ENCODE results near the gene SLC10A7. TPM values are rescaled to one million over a fixed set of nuclear protein-coding genes. Genes with fewer than 3 reads are reported as not detected.

The SLC10A7 gene
- total and polyA plus RNA-seq, 7 donors: 1.4 to 9.3 (median 5.3) TPM

GRCh38 chr4:146488495-146489174, 33.1 kb downstream of the SLC10A7 start:
- TF ChIP-seq EP300 (IDR thresholded peaks at IDR 0.05): no peak
- no peak for TF ChIP-seq CTCF (IDR thresholded peaks at IDR 0.05)
- TF ChIP-seq POLR2AphosphoS5 (IDR thresholded peaks at IDR 0.05): no peak
- no peak for TF ChIP-seq POLR2A (IDR thresholded peaks at IDR 0.05)
- H3K4me3 ChIP-seq: no peak overlapping the region
- intact Hi-C loops (cut with DNase I): no loop called here
- H3K9me3 ChIP-seq: peaks cover 0 to 2% (median under 1%) of the 10 kb centered on the region in 4 donors
- no peak overlapping the region for H3K27ac ChIP-seq
- no peaks in the 10 kb centered on the region for H3K27me3 ChIP-seq
- peaks cover 0 to 11% (median 0%) of the 10 kb centered on the region in 4 donors for H3K36me3 ChIP-seq
- 55 to 60% methylated on average over 3 of the region's 3 CpGs for WGBS, 2 donors
- H3K4me1 ChIP-seq: no peaks in the 10 kb centered on the region
- DNase-seq: no peak

GRCh38 chr4:146486565-146486964, 35.2 kb downstream of the SLC10A7 start:
- no peak overlapping the region for H3K4me3 ChIP-seq
- H3K27me3 ChIP-seq: no peaks in the 10 kb centered on the region
- WGBS, 2 donors: 82 to 94% methylated on average over 1 of the region's 1 CpG
- H3K36me3 ChIP-seq: peaks cover 0 to 11% (median 0%) of the 10 kb centered on the region in 4 donors
- no peak overlapping the region for H3K27ac ChIP-seq
- H3K4me1 ChIP-seq: no peaks in the 10 kb centered on the region
- H3K9me3 ChIP-seq: peaks cover 0 to 16% (median 2%) of the 10 kb centered on the region in 4 donors
- no peak for DNase-seq
- no peak for TF ChIP-seq CTCF (IDR thresholded peaks at IDR 0.05)
- intact Hi-C loops (cut with DNase I): no loop called here

GRCh38 chr4:146485968-146486367, 35.8 kb downstream of the SLC10A7 start:
- Histone ChIP-seq H3K27me3 (no peaks in the 10 kb centered on the region), H3K36me3 (peaks cover 0 to 11% (median 0%) of the 10 kb centered on the region in 4 donors), H3K4me1 (no peaks in the 10 kb centered on the region), H3K4me3 (no peak overlapping the region), H3K9me3 (peaks cover 0 to 16% (median 2%) of the 10 kb centered on the region in 4 donors), H3K27ac (no peak overlapping the region)
- TF ChIP-seq CTCF (IDR thresholded peaks at IDR 0.05): no peak
- no peak for TF ChIP-seq POLR2AphosphoS5 (IDR thresholded peaks at IDR 0.05)
- no peak for TF ChIP-seq POLR2A (IDR thresholded peaks at IDR 0.05)
- TF ChIP-seq EP300 (IDR thresholded peaks at IDR 0.05): no peak
- no peak for DNase-seq
- intact Hi-C loops (cut with DNase I): no loop called here

- Histone ChIP-seq H3K27ac (no peak overlapping the region), H3K4me1 (no peaks in the 10 kb centered on the region), H3K36me3 (peaks cover 0 to 11% (median 0%) of the 10 kb centered on the region in 4 donors), H3K27me3 (no peaks in the 10 kb centered on the region), H3K9me3 (peaks cover 0 to 16% (median 2%) of the 10 kb centered on the region in 4 donors), H3K4me3 (no peak overlapping the region)
- intact Hi-C loops (cut with DNase I): no loop called here
- 94 to 98% methylated on average over 1 of the region's 1 CpG for WGBS, 2 donors
- TF ChIP-seq EP300 (IDR thresholded peaks at IDR 0.05) (no peak), POLR2A (IDR thresholded peaks at IDR 0.05) (no peak), POLR2AphosphoS5 (IDR thresholded peaks at IDR 0.05) (no peak), CTCF (IDR thresholded peaks at IDR 0.05) (no peak)
- no peak for DNase-seq
Measured at GRCh38 chr4:146482788-146483187, 39.0 kb downstream of the SLC10A7 start.

- TF ChIP-seq CTCF (IDR thresholded peaks at IDR 0.05) (no peak), EP300 (IDR thresholded peaks at IDR 0.05) (no peak), POLR2A (IDR thresholded peaks at IDR 0.05) (no peak), POLR2AphosphoS5 (IDR thresholded peaks at IDR 0.05) (no peak)
- WGBS, 2 donors: 95 to 97% methylated on average over 3 of the region's 3 CpGs
- Histone ChIP-seq H3K4me1 (no peaks in the 10 kb centered on the region), H3K9me3 (peaks cover 0 to 16% (median 2%) of the 10 kb centered on the region in 4 donors), H3K27me3 (no peaks in the 10 kb centered on the region), H3K27ac (no peak overlapping the region), H3K36me3 (no peaks in the 10 kb centered on the region), H3K4me3 (no peak overlapping the region)
- intact Hi-C loops (cut with DNase I): no loop called here
- no peak for DNase-seq
Measured at GRCh38 chr4:146481246-146481645, 40.5 kb downstream of the SLC10A7 start.
